AG09309 (cell line): ENCODE measurements around the gene TTC39B.
A peak's percentile ranks its signal among the peaks of the same experiment; 100 is the strongest.

Source experiments
- DNase-seq: peaks from one replicate; pipeline ENCODE4 v3.0.0-alpha.2; 2010; ENCODE audit warnings: low read depth
- H3K4me3 ChIP-seq: 2 replicates; pipeline ENCODE4 v1.5.1; 2011; ENCODE audit warnings: mild to moderate bottlenecking, low read depth, low read length, moderate library complexity; ENCODE audit not compliant: control insufficient read depth
- CTCF ChIP-seq: IDR thresholded peaks from 2 replicates; pipeline ENCODE4 v1.5.1; 2011; ENCODE audit warnings: mild to moderate bottlenecking, low read depth, low read length, inconsistent platforms; ENCODE audit not compliant: insufficient read depth, control insufficient read depth; ENCODE audit errors: missing control alignments

Gene TTC39B

GRCh38 chr9:15146268-15146700, 160.7 kb downstream of the TTC39B start:
- no peak for DNase-seq
- TF ChIP-seq CTCF: no peak

DNA sequence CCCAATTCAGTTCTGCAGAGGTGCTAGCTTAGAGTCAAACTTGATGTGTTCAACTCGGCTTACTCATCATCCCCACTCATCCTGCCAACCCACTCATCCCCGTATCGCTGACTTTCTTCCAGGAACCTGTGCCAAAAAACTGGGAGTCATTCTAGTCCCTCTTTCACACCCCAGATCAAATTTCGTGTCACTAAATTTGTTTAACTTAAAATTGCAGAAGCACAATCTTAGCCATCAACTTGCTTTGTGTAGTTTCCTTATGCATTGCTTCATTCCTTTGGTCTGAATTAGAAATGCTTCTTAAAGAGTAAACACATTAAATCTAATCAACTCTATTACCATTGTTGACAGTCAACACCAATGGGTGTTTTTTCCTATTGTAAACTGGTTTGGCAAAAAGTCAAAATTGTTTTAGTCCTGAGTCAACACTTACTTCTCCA, 162.4 kb downstream of the TTC39B start:
- no peak for TF ChIP-seq CTCF
- no peak overlapping the region for H3K4me3 ChIP-seq
- no peak for DNase-seq

More at GRCh38 chr9:15146268-15146700, 160.7 kb downstream of the TTC39B start:
- H3K4me3 ChIP-seq: no peak overlapping the region

GRCh38 chr9:15142878-15143534, 164.0 kb downstream of the TTC39B start:
- DNase-seq: no peak
- peak; percentile 81 for TF ChIP-seq CTCF
- no peak overlapping the region for H3K4me3 ChIP-seq

DNA sequence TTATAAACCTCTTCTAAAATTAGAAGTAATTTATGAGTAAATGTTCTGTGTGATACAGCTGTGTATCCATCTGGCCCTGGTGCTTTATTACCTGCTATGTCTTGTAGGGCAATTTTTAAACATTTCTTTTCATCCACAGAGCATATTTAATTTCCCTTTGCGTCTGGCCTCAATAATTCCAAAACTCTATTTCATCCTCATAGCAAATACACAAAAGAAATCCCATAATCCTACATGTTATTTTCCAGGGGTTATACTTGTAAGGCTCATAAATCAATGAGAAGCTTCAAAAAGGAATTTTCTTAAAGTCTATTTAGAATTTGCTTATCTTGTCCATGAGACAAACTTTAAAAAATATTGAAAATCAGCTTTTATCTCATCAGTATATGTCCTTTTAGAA, 167.0 kb downstream of the TTC39B start:
- no peak overlapping the region for H3K4me3 ChIP-seq
- no peak for TF ChIP-seq CTCF
- no peak for DNase-seq

GRCh38 chr9:15139469-15139868, 167.5 kb downstream of the TTC39B start:
- no peak for TF ChIP-seq CTCF
- no peak overlapping the region for H3K4me3 ChIP-seq
- no peak for DNase-seq

GRCh38 chr9:15138357-15138686, 168.7 kb downstream of the TTC39B start:
- no peak for TF ChIP-seq CTCF

More at GRCh38 chr9:15138357-15138686, 168.7 kb downstream of the TTC39B start:
- no peak overlapping the region for H3K4me3 ChIP-seq
- no peak for DNase-seq
